HS-5 (cell line): ENCODE measurements around the gene AKAP3.

Source experiments
- DNase-seq: peaks from one replicate; pipeline ENCODE4 v3.0.0-alpha.2; 2012; ENCODE audit warnings: low read depth

The AKAP3 gene

GRCh38 chr12:4648501-4649357 is at the start of gene AKAP3, which contains the start of gene NDUFA9:
AKAP3 (minus strand) TSS chr12:4649051; CDS start chr12:4638196, 10,855 bp downstream.
NDUFA9 (plus strand) TSS chr12:4649114; CDS start chr12:4649127, 13 bp downstream.
- peak; percentile 60 for DNase-seq

DNA sequence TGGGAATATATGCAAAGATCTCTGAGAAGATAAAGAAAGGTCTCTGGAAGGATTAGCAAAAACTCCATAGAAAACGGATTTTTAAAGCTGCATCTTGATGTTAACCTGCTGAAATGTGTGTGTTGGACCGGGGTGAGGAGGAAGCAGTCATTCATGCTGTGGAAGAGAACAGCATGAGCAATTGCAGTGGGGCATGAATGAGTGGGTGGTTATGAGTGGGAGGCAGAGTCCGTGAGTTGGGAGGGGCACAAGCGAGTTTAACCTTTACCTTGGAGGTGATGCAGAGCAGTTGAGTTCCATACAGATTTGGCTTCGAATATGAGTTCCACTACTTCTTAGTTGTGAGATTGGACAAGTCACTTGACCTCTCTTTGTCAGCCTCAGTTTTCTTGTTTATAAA is 41.9 kb upstream of the AKAP3 start:
- no peak for DNase-seq

GRCh38 chr12:4685317-4685716 is 36.5 kb upstream of the AKAP3 start:
- no peak for DNase-seq

DNA sequence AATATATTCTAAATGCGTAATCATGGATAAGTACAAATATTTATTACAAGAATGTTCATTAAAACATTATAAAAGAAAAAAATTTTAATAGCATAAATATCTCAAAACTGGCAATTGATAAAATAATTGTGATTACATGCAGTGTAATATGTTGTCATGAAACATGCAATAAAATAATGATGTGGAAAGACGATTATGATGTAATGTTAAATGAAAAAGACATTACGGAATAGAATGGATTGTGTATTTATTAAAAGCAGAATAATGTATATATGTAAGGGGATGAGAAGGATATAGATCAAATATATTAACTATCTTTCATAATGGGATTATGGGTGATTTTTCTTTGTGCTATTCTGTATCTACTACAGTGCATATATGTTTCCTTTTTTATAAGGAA is 32.9 kb upstream of the AKAP3 start:
- no peak for DNase-seq

- no peak for DNase-seq
These were observed 30.9 kb upstream of the AKAP3 start for GRCh38 chr12:4679711-4680110.

- no peak for DNase-seq
These were observed 16.4 kb upstream of the AKAP3 start for GRCh38 chr12:4665236-4665635.

GRCh38 chr12:4663971-4664505 is 15.2 kb upstream of the AKAP3 start:
- DNase-seq = peak; percentile 81

DNA sequence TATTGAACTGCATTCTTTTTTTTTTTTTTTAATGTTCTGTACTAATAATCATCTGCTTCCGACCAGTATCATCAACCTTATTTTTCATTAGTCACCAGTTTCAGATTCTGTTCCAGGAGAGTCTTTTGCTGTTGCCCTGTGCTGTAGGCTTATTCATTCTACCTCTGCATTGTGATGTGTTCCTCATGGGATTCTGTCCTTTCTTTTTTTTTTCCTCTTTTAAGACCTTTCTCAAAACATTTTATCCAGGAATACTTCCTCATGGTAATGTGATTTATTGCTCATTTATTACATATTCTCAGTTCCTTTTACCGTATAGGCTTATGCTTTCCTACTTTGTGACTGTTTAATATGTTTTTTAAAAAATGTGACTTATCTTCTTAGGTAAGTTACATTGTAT is 4.8 kb upstream of the AKAP3 start:
- no peak for DNase-seq

DNA sequence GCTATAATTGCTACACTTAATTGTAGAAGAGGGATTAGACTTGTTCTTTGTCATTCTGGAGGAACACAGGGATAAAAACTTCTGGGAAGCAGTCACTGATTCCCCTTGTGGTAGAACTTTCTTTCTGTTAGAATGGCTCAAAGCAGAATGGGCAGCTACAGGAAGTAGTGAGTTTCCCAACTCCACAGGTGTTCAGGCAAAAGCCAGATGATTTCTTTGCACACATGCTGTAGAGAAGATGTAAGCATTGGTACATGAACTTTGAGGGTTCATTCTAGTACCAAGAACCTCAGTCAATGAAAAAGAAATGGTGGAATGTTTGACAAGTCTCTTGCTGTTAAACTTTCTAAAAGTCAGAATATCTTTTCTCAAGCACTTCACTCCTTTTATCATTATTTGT is 4.4 kb upstream of the AKAP3 start:
- DNase-seq = no peak

- no peak for DNase-seq
These were observed 459 bp upstream of the AKAP3 start for GRCh38 chr12:4649358-4649661.

- peak; percentile 5 for DNase-seq
These were observed 749 bp downstream of the AKAP3 start for GRCh38 chr12:4648104-4648500.

GRCh38 chr12:4645023-4645422 is 3.8 kb downstream of the AKAP3 start:
- DNase-seq = no peak

- DNase-seq = no peak
These were observed 5.1 kb downstream of the AKAP3 start for GRCh38 chr12:4643747-4644146.

DNA sequence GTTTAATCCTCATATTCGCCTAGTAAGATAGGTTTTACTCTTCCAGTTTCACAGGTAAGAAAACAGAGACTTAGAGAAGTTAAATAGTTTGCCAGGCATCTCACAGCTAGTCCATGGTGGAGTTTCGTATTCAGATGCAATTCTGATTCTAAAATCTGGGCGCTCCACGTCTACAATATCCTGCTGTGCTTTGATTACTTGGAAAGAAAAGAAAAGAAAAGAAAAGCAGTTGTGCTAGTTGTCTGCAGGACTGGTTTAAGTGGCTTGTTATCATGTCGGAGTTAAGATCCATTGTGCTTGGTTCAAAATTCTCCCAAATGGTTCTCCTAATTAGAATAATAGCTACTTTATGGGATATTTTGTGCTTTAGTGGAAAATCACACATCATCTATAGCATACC is 18.6 kb downstream of the AKAP3 start:
- DNase-seq = no peak

GRCh38 chr12:4628406-4628805 is 20.4 kb downstream of the AKAP3 start:
- DNase-seq = no peak

- no peak for DNase-seq
These were observed 22.3 kb downstream of the AKAP3 start for GRCh38 chr12:4626543-4626942.

- DNase-seq = no peak
These were observed 27.3 kb downstream of the AKAP3 start for GRCh38 chr12:4621511-4621910.

DNA sequence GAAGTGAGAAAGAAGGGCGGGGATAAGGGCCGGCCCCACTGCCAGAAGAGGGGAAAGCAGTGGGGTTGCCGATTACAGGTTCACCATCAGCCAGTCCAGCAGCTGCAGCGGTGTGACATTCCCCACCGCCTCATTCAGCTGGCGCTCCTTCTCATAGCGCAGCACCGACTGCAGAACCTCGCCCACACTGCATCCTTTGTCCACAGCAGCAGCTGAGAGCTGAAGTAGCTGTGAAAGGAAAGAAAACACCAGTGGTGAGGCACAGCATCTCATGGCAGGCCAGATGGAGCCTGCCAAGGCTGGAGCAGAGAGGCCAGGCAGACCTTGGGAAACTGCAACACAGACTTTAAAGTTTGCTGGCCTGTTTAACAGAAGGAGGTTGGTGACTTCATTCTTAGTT is 33.2 kb downstream of the AKAP3 start:
- no peak for DNase-seq

- no peak for DNase-seq
These were observed 38.4 kb downstream of the AKAP3 start for GRCh38 chr12:4610481-4610880.

GRCh38 chr12:4609071-4609470 is 39.8 kb downstream of the AKAP3 start:
- no peak for DNase-seq

DNA sequence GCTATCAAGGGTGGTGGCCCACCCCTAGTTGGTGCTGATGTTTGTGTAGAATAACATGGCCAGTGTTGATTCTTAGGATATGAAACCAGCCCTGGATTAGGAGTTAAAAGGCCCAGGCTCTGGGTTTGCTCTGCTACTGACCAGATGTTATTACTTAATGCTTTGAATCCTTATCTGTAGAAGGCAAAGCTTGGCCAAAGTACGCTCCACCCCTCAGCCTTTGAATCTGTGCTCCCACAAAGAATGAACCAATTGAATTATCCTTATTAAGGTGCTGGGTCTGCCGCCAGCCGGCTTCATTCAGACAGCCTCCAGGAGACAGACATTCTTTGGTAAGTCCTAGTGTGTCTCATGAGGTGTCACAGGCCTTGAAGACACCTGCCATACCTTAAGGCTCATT is 41.8 kb downstream of the AKAP3 start:
- no peak for DNase-seq

GRCh38 chr12:4604684-4605193 is 44.1 kb downstream of the AKAP3 start:
- peak; percentile 46 for DNase-seq

- no peak for DNase-seq
These were observed 44.9 kb downstream of the AKAP3 start for GRCh38 chr12:4603946-4604345.

DNA sequence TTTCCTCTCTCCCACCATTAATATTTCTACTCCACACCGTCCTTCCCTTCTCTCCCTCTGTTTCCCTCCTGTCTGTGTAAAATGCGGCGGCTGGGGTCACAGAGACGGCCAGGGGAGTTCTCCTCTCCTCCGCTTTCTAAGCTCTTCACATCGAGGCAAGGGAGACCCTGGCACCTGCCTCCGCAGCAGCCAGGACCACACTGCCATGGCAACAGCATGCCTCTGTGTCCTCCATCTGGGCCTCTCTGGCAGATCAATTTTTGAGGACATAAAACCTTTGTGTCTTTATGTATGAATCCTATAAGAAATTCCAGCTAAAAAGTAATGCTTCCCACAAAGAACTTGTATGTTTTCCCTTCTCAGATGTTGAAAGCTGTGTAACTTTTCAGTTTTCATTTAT is 45.4 kb downstream of the AKAP3 start:
- no peak for DNase-seq
